Stromal cell of bone marrow (primary cell): ENCODE results near the gene COL8A1.
A peak's percentile ranks its signal among the peaks of the same experiment; 100 is the strongest.
"Not testable (repeated sequence)": the region's sequence is repeated elsewhere in the genome, so short reads cannot be mapped to it uniquely, and the experiment has no call there.

ENCODE experiments used
- DNase-seq: peaks from one replicate; pipeline ENCODE4 v3.0.0-alpha.2; 2012; ENCODE audit warnings: low read depth

Gene COL8A1

GRCh38 chr3:99805160-99805559 lies 166.8 kb downstream of the COL8A1 start:
- DNase-seq: no peak

- DNase-seq: peak; percentile 55
Measured at GRCh38 chr3:99808163-99808794, 169.9 kb downstream of the COL8A1 start.

GRCh38 chr3:99809565-99809964 lies 171.2 kb downstream of the COL8A1 start:
- DNase-seq: no peak

GRCh38 chr3:99810403-99810802 lies 172.0 kb downstream of the COL8A1 start:
- no peak for DNase-seq

GRCh38 chr3:99817047-99817436 lies 178.6 kb downstream of the COL8A1 start:
- DNase-seq: no peak

- peak; percentile 76 for DNase-seq
Measured at GRCh38 chr3:99817437-99818240, 179.2 kb downstream of the COL8A1 start, which contains the start of gene CMSS1. CMSS1 (plus strand) TSS chr3:99817862.

- DNase-seq: no peak
Measured at GRCh38 chr3:99818818-99819217, 180.4 kb downstream of the COL8A1 start.

- no peak for DNase-seq
Measured at GRCh38 chr3:99823723-99824711, 185.6 kb downstream of the COL8A1 start.

- DNase-seq: no peak
Measured at GRCh38 chr3:99825004-99825640, 186.7 kb downstream of the COL8A1 start.

- no peak for DNase-seq
Measured at GRCh38 chr3:99829844-99830243, 191.4 kb downstream of the COL8A1 start.

GRCh38 chr3:99833617-99834205 lies 195.3 kb downstream of the COL8A1 start:
- DNase-seq: no peak

- DNase-seq: no peak
Measured at GRCh38 chr3:99834211-99834957, 196.0 kb downstream of the COL8A1 start.

- DNase-seq: no peak
Measured at GRCh38 chr3:99836681-99837080, 198.3 kb downstream of the COL8A1 start.

GRCh38 chr3:99837715-99838114 lies 199.3 kb downstream of the COL8A1 start:
- DNase-seq: no peak

GRCh38 chr3:99838755-99839154 lies 200.4 kb downstream of the COL8A1 start:
- DNase-seq: no peak

- DNase-seq: no peak
Measured at GRCh38 chr3:99839613-99840012, 201.2 kb downstream of the COL8A1 start.

GRCh38 chr3:99841949-99842348 lies 203.6 kb downstream of the COL8A1 start:
- DNase-seq: not testable (repeated sequence)

GRCh38 chr3:99842826-99843589 lies 204.6 kb downstream of the COL8A1 start:
- DNase-seq: peak; percentile 44

GRCh38 chr3:99843590-99844258 lies 205.3 kb downstream of the COL8A1 start:
- DNase-seq: peak; percentile 30
